Neuron (in vitro differentiated cells): ENCODE measurements around the gene VARS1.
"Not testable (repeated sequence)": the region's sequence is repeated elsewhere in the genome, so short reads cannot be mapped to it uniquely, and the experiment has no call there.

ENCODE experiments used
- H2AFZ ChIP-seq: one replicate; pipeline ENCODE4 v1.6.1; 2013; ENCODE audit warnings: low read depth, mild to moderate bottlenecking, inconsistent platforms, low read length, moderate library complexity
- H3K27me3 ChIP-seq: one replicate; pipeline ENCODE4 v1.6.1; 2013; ENCODE audit warnings: low read length; ENCODE audit not compliant: insufficient read depth
- H3K36me3 ChIP-seq: one replicate; pipeline ENCODE4 v1.6.1; 2013; ENCODE audit warnings: low read length; ENCODE audit not compliant: insufficient read depth
- H3K4me1 ChIP-seq: one replicate; pipeline ENCODE4 v1.6.1; 2013; ENCODE audit warnings: low read length; ENCODE audit not compliant: insufficient read depth
- H3K4me3 ChIP-seq: 2 replicates; pipeline ENCODE4 v1.5.1; 2013; ENCODE audit warnings: mild to moderate bottlenecking, low read length, moderate library complexity
- H3K9me3 ChIP-seq: one replicate; pipeline ENCODE4 v1.6.1; 2013; ENCODE audit warnings: low read length

VARS1 gene

DNA sequence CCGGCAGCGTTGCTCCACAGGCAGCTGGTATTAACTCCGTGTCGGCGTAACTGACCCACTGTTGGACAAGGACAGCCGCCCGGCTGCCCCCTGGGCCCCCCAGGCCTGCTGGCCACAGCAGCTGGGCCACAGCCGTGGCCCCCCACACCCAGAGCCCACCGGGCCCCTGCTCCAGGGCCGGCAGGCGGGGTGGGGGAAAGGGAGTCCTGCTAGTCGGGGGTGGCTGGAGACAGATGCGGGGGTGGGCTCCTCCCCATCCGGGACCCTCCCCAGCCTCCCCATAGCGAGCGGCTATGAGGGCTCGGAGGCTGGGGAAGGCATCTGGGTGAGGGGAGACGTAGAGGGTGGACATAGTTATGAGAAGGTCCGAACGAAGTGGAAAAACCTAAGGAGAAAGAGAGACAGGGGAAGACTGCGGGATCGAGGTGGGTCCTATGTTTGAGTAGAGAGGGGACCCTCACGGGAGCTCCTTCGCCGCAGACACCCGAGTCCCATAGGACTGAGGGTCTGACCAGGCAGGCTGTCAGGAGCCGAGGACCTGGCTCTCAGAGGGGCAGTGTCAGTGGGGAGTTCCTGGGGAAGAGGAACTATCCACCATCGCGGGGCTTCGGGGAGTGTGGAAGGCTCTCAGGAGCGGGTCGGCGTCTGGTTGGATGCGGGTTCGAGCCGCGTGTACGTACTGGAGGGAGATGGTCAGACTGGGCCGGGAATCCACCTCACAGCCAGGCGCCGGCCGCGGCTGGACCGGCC lies 511 bp downstream of the VARS1 start:
- Histone ChIP-seq H2AFZ (peak overlapping the region; percentile 60), H3K36me3 (peaks cover 37% of the 10 kb centered on the region), H3K4me3 (peak overlapping the region; percentile 83), H3K9me3 (no peaks in the 10 kb centered on the region), H3K4me1 (peaks cover 13% of the 10 kb centered on the region), H3K27me3 (no peaks in the 10 kb centered on the region)

DNA sequence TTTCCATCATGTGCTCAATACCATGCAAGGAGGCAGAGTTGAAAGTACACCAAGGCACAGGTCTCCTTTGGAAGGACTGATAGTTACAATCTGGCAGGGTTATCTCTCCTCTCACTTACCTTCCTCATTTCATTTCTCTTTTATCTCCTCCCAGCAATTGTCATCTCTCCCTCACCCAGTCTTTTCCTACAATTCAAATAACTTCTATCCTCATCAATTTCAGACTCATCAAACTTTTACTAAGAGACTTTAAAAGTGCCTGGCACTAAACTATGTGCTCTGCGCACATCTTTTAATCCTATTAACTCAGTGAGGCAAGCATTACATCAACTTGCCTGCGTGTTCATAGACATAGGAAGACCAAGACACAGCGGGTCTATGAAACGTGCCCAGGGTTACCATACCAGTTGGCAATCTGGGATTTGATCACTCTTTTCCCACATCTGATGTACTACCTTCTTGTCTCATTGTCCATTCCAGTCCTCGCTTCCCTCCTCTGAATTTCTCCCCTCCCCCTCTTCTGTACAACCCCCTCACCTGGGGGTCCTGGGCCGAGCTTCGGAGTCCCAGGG lies 1.2 kb downstream of the VARS1 start:
- H3K9me3 ChIP-seq = no peaks in the 10 kb centered on the region
- H3K4me1 ChIP-seq = peaks cover 13% of the 10 kb centered on the region
- no peaks in the 10 kb centered on the region for H3K27me3 ChIP-seq
- peak overlapping the region; percentile 60 for H2AFZ ChIP-seq
- H3K4me3 ChIP-seq = peak overlapping the region; percentile 83
- H3K36me3 ChIP-seq = peaks cover 39% of the 10 kb centered on the region

DNA sequence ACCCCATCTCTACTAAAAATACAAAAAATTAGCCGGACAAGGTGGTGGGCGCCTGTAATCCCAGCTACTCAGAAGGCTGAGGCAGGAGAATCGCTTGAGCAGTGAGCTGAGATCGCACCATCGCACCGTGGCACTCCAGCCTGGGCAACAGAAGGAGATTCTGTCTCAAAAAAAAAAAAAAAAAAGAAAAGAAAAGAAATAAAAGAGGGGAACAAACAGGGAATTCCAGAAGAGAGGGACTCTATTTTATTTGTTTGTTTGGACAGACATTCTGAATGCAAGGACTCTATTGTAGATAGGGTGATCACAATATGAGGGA lies 1.7 kb downstream of the VARS1 start:
- H3K9me3 ChIP-seq, H3K27me3 ChIP-seq, H2AFZ ChIP-seq: not testable (repeated sequence)
- Histone ChIP-seq H3K4me1 (peaks cover 13% of the 10 kb centered on the region), H3K4me3 (peak overlapping the region; percentile 83), H3K36me3 (peaks cover 39% of the 10 kb centered on the region)

DNA sequence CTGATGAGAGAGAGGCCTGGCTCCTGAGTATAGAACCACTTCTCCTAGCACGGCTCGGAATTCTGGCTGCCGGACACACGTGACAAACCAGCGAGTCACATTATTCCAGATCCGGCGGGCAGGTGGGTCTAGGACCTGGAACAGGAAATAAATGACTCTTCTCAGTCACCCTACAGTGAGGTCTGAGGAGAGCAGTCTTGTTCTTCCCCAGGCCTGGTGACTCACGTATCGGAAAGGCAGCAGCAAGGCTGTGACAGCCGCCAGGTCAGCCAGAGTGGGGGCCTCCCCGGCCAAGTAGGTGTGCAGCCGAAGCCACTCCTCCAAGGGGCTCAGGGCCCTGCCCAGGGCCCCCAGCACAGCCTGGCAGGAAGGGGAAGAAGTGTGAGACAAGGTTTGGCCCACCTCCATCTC lies 2.8 kb downstream of the VARS1 start:
- Histone ChIP-seq H3K36me3 (peaks cover 30% of the 10 kb centered on the region), H3K9me3 (no peaks in the 10 kb centered on the region), H3K4me1 (peaks cover 13% of the 10 kb centered on the region), H3K27me3 (no peaks in the 10 kb centered on the region), H2AFZ (no peak overlapping the region), H3K4me3 (no peak overlapping the region)

DNA sequence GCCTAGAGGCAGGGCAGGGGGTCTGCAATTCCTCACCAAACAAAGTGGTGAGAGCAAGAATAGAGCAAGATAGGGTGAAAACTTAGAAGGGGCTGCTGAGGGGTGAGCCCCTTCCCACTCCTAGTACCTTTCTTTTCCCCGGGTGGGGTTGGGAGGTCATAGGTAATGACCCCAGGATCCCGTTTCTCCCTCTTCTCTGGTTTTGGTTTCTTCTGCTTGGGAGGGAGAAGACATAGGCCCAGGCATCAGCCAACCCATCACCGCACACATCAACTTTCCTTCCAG lies 3.5 kb downstream of the VARS1 start:
- H3K9me3 ChIP-seq = no peaks in the 10 kb centered on the region
- peaks cover 26% of the 10 kb centered on the region for H3K36me3 ChIP-seq
- no peak overlapping the region for H3K4me3 ChIP-seq
- no peaks in the 10 kb centered on the region for H3K27me3 ChIP-seq
- H2AFZ ChIP-seq = no peak overlapping the region
- H3K4me1 ChIP-seq = peaks cover 13% of the 10 kb centered on the region

DNA sequence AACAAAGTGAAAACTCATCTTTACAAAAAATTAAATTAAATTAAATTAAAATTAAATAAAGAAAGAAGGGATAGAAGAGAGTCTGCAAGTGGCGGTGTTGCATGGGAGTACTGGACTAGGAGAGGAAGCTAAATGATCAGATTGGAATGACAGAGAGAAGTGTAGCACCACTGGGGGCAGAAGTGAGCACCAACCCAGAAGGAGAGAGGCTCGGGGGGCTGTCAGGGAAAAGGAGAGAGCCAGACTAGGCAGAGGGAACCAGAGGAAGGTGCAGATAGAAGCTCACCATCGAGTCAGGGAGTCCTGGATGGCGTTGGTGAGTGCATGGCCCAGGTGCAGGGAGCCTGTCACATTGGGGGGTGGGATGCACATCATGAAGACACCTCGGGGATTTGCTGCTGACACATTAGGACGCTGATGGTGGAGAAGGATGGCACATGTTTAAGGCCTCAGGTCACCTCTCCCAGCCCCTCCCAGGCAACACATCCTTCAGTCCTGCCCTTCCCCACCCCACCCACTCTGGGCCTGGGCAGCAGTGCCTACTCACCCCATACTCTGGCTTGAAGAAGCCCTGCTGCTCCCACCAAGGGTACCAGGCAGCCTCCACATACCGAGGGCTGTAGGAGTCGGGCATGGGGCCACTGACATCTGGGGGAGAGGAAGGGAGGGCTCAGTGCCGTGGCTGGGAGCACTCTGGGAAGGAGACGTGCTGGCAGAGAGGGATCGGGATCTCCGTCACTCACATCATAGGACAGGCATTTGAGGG lies 4.0 kb downstream of the VARS1 start:
- no peak overlapping the region for H3K4me3 ChIP-seq

DNA sequence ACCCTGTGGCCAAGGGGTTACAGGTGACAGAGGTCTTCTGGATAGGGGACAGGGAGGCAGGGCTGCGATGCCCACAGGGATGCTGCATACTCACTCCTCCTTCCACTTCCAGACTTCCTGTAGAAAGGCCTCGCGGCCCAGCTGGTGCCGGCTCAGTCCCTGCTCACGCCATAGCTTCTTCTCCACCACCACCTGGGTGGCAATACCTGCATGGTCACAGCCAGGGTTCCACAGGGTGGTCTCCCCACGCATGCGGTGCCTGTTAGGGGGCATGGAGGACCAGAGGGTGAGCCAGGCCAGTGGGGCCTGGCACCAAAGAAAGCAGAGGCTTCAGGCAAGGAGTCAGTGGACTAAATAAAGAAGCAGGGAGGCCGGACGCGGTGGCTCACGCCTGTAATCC lies 10.1 kb downstream of the VARS1 start:
- Histone ChIP-seq H3K36me3 (peaks cover 54% of the 10 kb centered on the region), H3K9me3 (no peaks in the 10 kb centered on the region), H3K4me3 (no peak overlapping the region), H3K27me3 (no peaks in the 10 kb centered on the region), H3K4me1 (no peaks in the 10 kb centered on the region), H2AFZ (no peak overlapping the region)

More for the DNA sequence above, 4.0 kb downstream of the VARS1 start:
- no peak overlapping the region for H2AFZ ChIP-seq
- no peaks in the 10 kb centered on the region for H3K9me3 ChIP-seq
- peaks cover 26% of the 10 kb centered on the region for H3K36me3 ChIP-seq
- peaks cover 13% of the 10 kb centered on the region for H3K4me1 ChIP-seq
- H3K27me3 ChIP-seq = no peaks in the 10 kb centered on the region

DNA sequence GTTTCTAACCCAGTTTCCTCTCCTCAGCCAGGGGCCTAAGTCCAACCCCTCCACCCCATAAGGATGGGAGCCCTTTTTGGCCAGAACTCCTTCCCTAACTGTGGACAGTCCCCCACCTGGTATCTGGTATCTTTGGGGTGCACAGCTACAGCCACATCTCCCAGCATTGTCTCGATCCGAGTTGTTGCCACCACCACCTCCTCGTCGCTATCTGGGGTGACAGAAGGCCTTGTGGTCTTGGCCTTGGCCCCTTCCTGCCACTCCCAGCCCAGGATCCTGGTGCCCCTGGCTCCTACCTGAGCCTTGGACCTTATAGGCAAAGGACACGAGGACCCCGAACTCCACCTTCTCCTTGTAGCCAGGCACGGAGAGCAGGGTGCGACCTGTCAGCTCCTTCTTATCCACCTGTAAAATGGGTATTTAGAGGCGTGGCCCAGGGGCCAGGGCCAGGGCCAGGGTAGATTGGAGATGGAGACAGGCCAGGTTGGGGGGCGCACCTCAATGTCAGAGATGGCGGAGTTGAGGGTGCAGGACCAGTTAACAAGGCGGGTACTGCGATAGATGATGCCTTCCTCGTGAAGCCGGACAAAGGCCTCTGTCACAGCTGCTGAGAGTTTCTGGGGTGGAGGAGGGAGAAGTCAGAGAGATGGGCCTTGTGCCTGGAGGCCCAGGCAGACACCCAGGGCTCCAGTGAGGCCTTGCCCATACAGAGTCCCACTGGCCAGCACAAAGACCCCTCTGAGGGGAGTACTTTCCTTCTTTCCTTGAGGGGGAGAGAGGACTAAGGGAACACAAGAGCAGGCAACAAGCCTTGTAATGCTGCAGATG lies 11.2 kb downstream of the VARS1 start:
- H3K4me3 ChIP-seq = no peak overlapping the region
- peaks cover 62% of the 10 kb centered on the region for H3K36me3 ChIP-seq
- no peaks in the 10 kb centered on the region for H3K27me3 ChIP-seq
- H3K4me1 ChIP-seq = no peaks in the 10 kb centered on the region
- no peak overlapping the region for H2AFZ ChIP-seq
- no peaks in the 10 kb centered on the region for H3K9me3 ChIP-seq

DNA sequence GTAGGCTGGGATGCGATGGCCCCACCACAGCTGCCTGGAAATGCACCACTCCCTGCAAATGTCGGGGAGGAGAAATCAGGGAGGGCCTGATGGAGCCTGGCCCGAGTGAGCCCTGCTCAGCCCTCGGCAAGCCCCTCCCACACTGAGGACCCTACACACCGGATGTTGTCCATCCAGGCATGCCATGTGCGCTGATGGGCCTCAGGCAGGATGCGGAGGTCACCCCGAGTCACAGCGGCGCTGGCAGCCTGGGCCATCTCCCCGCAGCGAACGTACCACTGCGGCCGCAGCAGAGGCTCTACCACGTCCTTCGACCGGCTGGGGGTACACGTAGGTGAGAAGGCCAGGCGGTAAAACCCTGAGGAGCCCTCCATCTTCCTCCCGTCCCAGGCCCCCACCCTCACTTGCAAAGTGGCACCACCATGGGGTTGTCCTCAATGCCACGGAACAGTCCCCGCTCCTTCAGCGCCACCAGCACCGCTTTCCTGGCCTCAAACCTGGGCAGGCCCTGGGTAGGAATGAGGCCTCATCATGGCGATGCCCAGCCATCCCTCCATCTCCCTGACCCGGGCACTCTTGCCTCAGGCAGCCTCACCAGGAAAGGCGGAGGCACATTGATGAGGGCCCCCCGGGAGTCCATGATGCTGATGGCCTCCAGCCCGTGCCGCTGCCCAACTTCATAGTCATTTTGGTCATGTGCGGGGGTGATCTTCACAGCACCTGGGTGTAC lies 13.3 kb downstream of the VARS1 start:
- Histone ChIP-seq H3K27me3 (no peaks in the 10 kb centered on the region), H3K4me3 (no peak overlapping the region), H2AFZ (no peak overlapping the region), H3K36me3 (peaks cover 68% of the 10 kb centered on the region), H3K4me1 (no peaks in the 10 kb centered on the region), H3K9me3 (no peaks in the 10 kb centered on the region)

DNA sequence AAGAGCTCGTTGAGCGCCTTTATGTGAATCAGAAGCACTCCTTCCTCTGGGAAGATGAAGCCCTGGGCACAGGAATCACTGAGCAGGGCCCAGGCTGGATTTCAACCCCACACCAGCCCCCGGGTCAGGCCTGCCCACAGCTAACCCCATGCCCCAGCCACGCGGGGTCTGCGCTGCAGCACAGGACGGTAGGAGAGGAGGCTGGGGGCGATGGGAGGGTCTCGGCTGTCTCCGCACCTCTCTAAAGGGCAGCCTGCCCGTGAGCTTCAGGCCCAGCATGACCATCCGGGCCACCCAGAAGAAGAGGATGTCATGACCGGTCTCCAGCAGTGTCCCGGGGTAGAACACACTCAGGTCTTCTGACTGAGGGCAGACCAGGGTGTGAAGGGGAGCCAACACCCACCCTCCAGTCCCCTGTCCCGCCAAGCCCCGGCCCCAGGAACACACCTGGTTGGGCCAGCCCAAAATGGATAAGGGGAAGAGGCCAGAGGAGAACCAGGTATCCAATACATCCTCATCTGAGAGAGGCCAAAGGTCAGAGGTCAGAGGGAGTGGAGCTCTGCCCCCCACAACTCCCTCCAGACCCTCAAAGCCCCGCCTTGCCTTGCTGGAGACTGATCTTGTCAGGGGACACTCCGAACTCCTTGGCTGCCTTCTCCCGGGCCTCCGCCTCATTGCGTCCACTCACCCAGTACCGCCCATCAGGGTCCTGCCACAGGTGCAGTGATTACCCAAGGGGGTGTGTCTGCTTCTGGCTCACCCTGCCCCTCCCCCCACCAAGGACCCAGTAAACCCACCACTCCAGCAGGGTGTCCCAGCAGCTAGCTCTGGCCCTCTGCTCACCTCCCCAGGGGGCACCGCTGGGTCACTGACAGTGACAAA lies 14.1 kb downstream of the VARS1 start:
- no peak overlapping the region for H2AFZ ChIP-seq
- H3K4me1 ChIP-seq = peaks cover 3% of the 10 kb centered on the region
- no peaks in the 10 kb centered on the region for H3K9me3 ChIP-seq
- peaks cover 66% of the 10 kb centered on the region for H3K36me3 ChIP-seq
- H3K27me3 ChIP-seq = no peaks in the 10 kb centered on the region
- no peak overlapping the region for H3K4me3 ChIP-seq

DNA sequence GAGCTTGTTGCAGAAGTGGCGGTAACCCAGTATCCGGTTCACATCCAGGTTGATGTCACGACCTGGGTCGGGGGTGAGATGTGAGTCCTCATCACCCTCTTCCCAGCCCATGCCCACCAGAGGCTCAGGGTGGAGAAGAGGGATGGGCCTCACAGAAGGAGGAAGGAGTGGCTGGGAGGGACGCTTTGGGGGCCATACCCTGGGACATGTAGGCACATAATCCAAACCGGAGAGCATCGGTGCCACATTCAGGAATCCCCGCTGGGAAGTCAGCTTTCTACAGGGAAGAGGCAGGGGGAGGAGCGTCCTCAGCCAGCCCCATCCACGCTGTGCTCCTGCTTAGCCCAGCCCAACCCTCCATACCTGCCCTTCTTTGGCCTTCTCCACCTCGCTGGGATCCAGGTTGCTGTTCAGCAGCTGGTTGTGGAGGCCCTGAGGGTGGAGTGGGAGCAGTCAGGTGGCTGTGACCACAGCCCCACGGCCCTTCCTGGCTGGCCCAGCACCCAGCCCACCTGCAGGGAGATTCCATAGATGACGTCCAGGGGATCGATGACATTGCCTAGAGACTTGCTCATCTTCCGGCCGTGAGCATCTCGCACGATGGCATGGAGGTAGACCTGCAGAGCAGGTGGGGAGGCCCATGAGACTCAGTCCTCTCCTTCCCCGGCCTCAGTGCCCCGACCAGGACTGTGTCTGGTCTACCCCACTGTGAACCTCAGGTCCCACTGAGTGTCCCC lies 14.9 kb downstream of the VARS1 start:
- H2AFZ ChIP-seq = no peak overlapping the region
- peaks cover 65% of the 10 kb centered on the region for H3K36me3 ChIP-seq

More for the DNA sequence above, 14.9 kb downstream of the VARS1 start:
- Histone ChIP-seq H3K9me3 (no peaks in the 10 kb centered on the region), H3K4me1 (peaks cover 3% of the 10 kb centered on the region), H3K4me3 (no peak overlapping the region), H3K27me3 (no peaks in the 10 kb centered on the region)
